OCI-LY7 (cell line): ENCODE measurements around the gene FBLN5.

ENCODE experiments used
- CTCF ChIP-seq: fragments of 200-600 bp; sonication (generic); conservative IDR thresholded peaks from 2 replicates; pipeline ENCODE4 v1.5.1; 2014; ENCODE audit warnings: mild to moderate bottlenecking, antibody characterized with exemption, low read length, moderate library complexity, mixed read lengths
- EZH2phosphoT487 ChIP-seq: fragments of 200-600 bp; sonication (generic); IDR thresholded peaks from 2 replicates; pipeline ENCODE4 v1.6.1; 2018; ENCODE audit warnings: low read depth, borderline replicate concordance, mild to moderate bottlenecking, mixed run types, antibody characterized with exemption, low read length, moderate library complexity, mixed read lengths

GRCh38 chr14:91893007-91893406 lies 54.5 kb downstream of the FBLN5 start:
- peak; percentile 91 for TF ChIP-seq CTCF
- no peak for TF ChIP-seq EZH2phosphoT487
